GM06990 (cell line): ENCODE data around the gene RAPGEF4.

Experiments
- DNase-seq: peaks from one replicate; pipeline ENCODE4 v3.0.0-alpha.2; 2011; ENCODE audit not compliant: insufficient read length; ENCODE audit errors: extremely low read depth
- H3K27me3 ChIP-seq: replicated peaks from 2 replicates; pipeline ENCODE4 v1.6.0; 2011; ENCODE audit warnings: low read length; ENCODE audit not compliant: control insufficient read depth, insufficient read depth
- H3K36me3 ChIP-seq: 2 replicates; pipeline ENCODE4 v1.5.1; 2011; ENCODE audit warnings: low read length; ENCODE audit not compliant: control insufficient read depth, insufficient read depth
- H3K4me3 ChIP-seq: replicated peaks from 2 replicates; pipeline ENCODE4 v1.5.1; 2011; ENCODE audit warnings: low read depth, mild to moderate bottlenecking, control low read depth, low read length
- TF ChIP-seq, protein P1 (sequence below): IDR thresholded peaks from 2 replicates; pipeline ENCODE4 v1.5.1; 2011; ENCODE audit warnings: low read length, control low read depth, mild to moderate bottlenecking, inconsistent platforms; ENCODE audit not compliant: insufficient read depth, poor library complexity, severe bottlenecking

RAPGEF4 gene

DNA sequence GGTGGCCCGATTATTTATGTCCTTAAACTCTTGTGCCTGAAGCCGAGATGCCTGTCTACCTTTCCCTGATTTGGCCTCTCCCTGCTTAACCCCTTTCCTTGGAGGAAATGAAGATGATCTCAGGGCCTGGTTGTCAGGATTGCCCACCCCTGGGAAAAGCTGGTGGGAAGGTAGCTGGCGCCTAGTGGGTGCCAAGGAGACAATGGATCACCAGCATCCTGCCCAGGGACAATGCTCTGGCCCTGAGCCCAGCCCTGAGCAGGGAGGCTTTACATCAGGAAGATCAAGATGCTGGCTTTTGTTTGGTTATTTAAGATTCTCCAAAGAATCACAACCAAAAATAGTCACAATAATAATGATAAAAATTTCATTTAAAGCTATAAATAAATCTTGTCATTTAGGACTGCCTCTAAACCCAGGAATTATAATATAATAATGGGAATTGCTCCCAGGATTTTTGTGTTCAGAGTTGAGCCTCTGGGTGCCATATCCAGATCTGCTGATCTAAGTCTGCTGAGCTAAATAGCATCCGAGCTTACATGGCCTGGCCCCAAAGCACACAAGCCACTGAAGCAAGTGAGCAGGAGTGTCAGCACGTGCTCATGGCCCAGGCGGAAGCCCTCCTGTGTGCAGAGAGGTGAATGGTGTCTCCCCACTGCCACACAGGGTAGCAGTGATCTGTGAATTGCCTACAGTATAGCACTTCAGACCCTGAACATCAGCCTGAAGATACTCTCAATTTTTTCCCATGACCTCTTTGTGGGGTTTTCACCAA, 282.2 kb downstream of the RAPGEF4 start:
- no peak for DNase-seq
- Histone ChIP-seq H3K4me3 (no peak overlapping the region), H3K27me3 (no peaks in the 10 kb centered on the region; the same call in 1 of the 2 replicates), H3K36me3 (no peaks in the 10 kb centered on the region)
- TF ChIP-seq, protein P1, sequence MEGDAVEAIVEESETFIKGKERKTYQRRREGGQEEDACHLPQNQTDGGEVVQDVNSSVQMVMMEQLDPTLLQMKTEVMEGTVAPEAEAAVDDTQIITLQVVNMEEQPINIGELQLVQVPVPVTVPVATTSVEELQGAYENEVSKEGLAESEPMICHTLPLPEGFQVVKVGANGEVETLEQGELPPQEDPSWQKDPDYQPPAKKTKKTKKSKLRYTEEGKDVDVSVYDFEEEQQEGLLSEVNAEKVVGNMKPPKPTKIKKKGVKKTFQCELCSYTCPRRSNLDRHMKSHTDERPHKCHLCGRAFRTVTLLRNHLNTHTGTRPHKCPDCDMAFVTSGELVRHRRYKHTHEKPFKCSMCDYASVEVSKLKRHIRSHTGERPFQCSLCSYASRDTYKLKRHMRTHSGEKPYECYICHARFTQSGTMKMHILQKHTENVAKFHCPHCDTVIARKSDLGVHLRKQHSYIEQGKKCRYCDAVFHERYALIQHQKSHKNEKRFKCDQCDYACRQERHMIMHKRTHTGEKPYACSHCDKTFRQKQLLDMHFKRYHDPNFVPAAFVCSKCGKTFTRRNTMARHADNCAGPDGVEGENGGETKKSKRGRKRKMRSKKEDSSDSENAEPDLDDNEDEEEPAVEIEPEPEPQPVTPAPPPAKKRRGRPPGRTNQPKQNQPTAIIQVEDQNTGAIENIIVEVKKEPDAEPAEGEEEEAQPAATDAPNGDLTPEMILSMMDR, result no peak

GRCh38 chr2:173019755-173020154, 284.1 kb downstream of the RAPGEF4 start:
- Histone ChIP-seq H3K4me3 (no peak overlapping the region), H3K27me3 (no peaks in the 10 kb centered on the region; the same call in 1 of the 2 replicates), H3K36me3 (no peaks in the 10 kb centered on the region)
- TF ChIP-seq, protein P1, result no peak
- no peak for DNase-seq

GRCh38 chr2:173021939-173022371, 286.3 kb downstream of the RAPGEF4 start:
- Histone ChIP-seq H3K4me3 (no peak overlapping the region), H3K27me3 (no peaks in the 10 kb centered on the region; the same call in 1 of the 2 replicates), H3K36me3 (no peaks in the 10 kb centered on the region)
- TF ChIP-seq, protein P1, result peak; percentile 24
- no peak for DNase-seq

DNA sequence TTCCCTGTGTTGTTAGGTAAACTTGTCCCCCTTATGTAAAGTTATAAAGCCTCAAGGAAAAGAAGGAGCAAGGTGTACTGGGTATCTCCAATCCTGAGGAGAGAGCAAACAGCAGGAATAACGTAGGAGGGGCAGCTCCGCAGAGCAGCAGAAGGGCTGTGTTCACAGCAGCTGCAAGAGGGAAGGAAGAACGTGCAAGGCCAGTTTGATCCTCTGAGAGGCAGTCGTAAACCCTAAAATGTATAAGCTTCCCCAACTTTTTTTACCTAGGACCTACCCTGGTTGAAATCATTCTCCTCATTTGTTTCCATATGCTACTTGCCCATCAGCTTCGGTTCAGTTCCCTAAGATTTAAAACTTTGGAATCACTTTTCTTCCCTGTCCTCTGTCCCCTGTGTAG, 288.1 kb downstream of the RAPGEF4 start:
- H3K4me3 ChIP-seq, result no peak overlapping the region
- DNase-seq, result no peak
- TF ChIP-seq, protein P1, result no peak

GRCh38 chr2:173026479-173026878, 290.8 kb downstream of the RAPGEF4 start:
- TF ChIP-seq, protein P1, result no peak
- H3K4me3 ChIP-seq, result no peak overlapping the region
- H3K27me3 ChIP-seq, result no peaks in the 10 kb centered on the region; the same call in 1 of the 2 replicates
- no peak for DNase-seq
- H3K36me3 ChIP-seq, result no peaks in the 10 kb centered on the region

More for the DNA sequence above, 288.1 kb downstream of the RAPGEF4 start:
- no peaks in the 10 kb centered on the region for H3K36me3 ChIP-seq
- no peaks in the 10 kb centered on the region; the same call in 1 of the 2 replicates for H3K27me3 ChIP-seq
